Stimulated activated CD8-positive, alpha-beta memory T cell treated with anti-CD3 and anti-CD28 coated beads, Interleukin-12 subunit alpha, Interleukin-12 subunit beta, amount 100 ng/mL, for 4 hours (primary cell): ENCODE data around the gene IL4.
"Not testable (repeated sequence)": the region's sequence is repeated elsewhere in the genome, so short reads cannot be mapped to it uniquely, and the experiment has no call there.

ENCODE experiments used
- DNase-seq: peaks from one replicate; pipeline ENCODE4 v3.0.0-alpha.2; 2020; ENCODE audit warnings: low read depth

Gene IL4

GRCh38 chr5:132674671-132675506 lies 1.1 kb downstream of the IL4 start:
- no peak for DNase-seq

DNA sequence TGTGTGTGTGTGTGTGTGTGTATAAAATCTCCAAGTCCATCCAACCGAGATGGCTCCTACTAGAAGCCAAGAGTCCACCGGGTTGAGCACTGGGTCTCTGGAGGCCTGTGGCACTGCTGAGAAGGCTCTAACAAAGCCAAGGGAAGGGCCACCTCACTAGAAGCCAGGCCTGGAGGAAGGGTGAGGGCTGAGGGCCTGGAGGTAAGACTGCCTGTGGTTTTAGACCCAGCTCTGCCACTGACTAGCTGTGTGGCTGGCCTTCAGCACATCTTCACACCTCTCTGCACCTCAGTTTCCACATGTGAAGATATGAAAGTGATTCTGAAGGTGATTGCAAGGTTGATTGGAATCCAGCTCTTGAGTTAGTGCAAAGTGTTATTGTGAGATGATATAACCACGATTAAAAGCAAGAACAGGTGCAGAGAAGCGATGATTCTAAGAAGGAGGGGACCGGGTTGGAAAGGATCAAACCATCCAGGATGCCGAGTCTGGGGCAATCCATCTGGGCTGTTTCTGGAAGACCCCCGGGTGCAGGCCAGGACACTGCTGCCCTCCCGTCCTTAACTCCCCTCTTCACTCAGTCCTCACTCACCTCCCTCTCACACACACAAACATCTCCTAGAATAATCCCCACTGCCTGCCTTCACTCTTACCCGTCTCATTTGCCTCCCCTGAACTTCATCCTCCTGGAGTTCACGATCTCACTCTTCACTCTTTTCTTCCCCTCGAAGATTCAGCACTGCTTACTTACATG lies 2.3 kb downstream of the IL4 start:
- DNase-seq = no peak

DNA sequence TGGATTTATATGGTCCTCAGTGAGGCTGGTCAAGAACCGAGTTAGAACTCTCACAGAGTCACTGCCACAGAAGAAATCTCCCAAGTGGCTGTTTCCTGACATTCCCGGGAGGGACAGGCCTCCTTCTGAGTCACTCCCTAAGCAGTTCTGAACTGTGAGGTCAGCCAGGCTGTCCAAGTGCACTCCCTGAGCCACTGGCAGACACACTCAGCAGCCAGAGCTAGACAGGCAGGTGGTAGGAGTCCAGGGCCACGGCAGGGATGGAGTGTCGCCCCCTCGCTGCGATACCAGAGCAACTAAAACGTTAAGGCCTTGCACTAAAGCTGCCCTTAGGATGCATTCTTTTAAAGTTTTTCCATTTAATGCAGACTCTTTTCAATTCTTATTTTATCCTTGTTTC lies 3.4 kb downstream of the IL4 start:
- no peak for DNase-seq

DNA sequence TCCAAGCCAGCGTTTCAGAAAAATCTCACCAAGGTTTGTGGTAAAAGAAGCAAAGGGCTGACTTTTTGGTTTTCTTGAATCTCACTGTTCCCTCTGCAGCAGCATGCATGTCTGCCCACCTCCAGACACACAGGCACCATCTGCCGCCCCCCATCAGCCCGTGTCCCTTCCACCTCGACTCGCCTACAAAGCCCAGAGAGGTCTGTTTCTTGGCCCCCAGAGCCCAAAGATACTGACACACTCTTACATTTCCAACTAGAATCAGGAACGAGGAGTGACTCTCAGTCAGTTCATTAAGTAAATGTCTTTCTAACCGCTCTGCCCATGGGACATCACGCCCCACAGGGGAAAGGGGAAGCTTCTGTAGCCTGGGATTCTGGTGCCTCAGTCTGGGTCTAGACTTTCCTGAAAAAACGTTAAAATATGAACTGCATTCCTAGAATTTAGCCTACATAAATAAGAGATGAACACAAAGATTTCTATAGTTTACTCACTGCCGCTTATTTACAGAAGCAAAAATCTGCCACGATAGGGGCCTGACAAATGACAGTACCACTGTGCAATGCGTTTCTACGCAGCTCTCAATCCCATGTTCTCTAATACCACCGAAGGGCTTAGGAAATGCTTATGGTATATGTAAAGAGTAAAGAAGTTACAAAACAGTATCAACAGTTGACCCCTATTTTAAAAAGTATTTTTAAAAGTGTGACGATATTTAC lies 4.1 kb downstream of the IL4 start:
- no peak for DNase-seq

- no peak for DNase-seq
Measured at GRCh38 chr5:132678735-132679134, 4.9 kb downstream of the IL4 start.

GRCh38 chr5:132679166-132679565 lies 5.4 kb downstream of the IL4 start:
- no peak for DNase-seq

DNA sequence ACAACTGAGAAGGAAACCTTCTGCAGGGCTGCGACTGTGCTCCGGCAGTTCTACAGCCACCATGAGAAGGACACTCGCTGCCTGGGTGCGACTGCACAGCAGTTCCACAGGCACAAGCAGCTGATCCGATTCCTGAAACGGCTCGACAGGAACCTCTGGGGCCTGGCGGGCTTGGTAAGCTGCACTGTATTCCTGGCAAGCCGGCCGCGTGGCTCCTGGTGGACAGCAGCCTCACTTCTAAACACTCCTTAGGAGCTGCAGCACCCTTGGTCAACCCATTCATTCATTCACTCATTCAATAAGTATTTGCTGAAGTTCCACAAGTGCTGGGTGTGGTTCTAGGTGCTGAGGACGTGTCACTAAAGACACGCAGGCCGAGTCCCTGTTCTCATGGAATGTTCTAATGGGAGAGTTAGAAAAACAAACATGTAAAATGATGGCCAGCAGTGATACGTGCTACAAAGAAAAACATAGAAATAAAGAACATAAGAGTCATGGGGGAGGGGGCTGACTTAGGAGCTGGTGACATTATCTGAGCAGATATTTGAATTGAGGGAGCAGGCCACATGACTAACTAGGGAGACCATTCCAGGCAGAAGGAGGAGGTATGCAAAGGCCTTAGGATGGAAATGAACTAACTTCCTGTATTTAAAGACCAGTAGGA lies 6.1 kb downstream of the IL4 start:
- no peak for DNase-seq

GRCh38 chr5:132680780-132681475 lies 7.1 kb downstream of the IL4 start:
- no peak for DNase-seq

DNA sequence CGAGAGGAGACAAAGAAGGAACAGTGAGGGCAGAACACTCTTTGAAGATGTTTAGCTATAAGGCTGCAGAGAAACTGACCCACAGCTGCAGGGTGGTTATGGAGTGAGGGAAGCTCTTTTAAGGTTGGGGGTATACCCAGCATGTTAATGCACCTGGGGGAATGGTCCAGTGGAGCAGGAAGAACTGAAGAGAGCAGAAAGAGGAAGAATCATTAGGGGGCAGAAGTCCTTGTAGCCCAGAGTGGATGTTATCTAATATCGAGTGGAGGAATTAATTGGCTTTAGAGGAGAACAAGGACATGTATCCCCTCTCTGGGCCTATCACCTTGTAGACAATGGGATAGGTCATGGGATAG lies 7.7 kb downstream of the IL4 start:
- no peak for DNase-seq

DNA sequence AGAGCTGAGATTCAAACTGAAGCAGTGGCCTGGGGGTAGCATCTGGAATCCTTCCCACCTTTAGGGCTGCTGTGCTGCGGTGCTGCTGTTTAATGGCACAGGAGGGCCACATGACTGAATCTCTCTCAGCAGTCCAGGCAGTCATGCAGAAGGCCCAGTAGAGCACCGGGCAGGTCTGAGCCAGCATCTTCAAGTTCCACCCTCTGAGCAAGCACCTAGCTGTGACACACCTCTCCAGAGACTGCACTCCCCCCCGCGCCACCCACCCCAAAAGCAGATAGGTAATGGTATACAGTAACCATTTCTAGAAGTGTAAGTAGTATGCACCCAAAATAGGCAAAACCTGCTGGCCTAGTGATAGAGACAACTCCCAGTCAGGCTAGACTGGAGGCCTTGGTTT lies 8.2 kb downstream of the IL4 start:
- DNase-seq = no peak

DNA sequence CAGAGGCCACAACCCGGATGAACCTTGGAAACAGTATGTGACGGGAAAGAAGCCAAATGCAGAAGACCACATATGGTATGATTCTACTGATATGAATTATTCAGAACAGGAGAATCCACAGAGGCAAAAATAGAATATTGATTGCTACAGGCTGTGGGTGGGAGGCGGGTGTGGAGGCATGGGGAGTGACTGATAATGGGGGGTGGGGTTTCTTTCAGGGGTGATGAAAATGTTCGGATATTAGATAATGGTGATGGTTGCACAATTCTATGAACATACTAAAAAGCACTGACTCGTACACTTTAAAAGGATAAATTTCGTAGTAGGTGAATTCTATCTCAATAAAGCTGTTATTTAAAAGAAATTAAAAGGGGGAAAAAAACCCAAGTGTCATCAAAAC lies 10.7 kb downstream of the IL4 start:
- DNase-seq = no peak

DNA sequence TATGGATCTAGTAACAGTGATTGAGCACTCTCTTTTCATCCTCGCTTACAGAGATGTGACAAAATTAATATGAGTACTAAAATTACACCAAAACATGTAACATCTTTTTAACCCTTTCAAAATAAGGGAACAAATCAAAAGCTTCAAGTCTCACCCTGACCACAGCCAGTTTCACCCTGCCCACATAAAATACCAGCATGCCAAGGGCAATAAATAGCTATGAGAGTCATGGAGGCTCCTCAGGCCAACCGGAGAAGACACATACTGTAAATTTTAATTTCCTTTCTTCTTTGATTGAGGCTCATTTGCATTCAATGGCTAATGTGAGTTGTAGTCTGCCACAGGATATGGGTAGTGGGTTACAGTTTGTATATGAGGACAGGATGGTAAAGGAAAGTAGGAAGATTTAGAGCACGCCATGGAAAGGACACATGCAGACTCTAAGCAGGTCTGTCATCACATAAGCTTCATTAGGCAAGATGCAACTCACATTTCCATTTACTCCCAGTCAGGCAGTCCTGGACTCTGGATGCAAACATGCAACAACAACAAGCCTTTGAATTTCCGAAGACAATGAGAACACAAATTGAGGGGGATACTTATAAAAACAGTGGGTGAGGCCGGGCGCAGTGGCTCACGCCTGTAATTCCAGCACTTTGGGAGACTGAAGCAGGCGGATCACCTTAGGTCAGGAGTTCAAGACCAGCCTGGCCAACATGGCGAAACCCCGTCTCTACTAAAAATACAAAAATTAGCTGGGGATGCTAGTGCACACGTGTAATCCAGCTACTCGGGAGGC lies 11.3 kb downstream of the IL4 start:
- DNase-seq = no peak

- no peak for DNase-seq
Measured at GRCh38 chr5:132686193-132686592, 12.4 kb downstream of the IL4 start.

DNA sequence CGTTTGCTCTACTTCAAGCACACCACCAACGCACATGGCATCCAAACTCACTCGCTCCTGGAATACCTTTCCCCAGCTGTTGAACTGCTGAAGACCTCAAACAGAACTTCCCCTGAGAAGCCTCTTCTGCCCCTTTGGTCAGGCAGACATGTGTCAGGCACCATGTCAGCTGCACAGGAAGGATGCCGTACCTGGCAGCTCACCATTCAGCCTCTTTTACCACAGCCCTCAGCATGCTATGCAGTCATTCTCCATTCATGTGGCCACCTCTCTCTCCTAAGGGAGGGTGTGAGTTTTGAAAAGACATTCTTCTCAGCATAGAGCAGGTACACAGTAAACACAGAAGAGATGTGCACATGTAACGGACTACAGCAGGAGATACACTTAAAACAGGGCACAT lies 14.2 kb downstream of the IL4 start:
- no peak for DNase-seq

DNA sequence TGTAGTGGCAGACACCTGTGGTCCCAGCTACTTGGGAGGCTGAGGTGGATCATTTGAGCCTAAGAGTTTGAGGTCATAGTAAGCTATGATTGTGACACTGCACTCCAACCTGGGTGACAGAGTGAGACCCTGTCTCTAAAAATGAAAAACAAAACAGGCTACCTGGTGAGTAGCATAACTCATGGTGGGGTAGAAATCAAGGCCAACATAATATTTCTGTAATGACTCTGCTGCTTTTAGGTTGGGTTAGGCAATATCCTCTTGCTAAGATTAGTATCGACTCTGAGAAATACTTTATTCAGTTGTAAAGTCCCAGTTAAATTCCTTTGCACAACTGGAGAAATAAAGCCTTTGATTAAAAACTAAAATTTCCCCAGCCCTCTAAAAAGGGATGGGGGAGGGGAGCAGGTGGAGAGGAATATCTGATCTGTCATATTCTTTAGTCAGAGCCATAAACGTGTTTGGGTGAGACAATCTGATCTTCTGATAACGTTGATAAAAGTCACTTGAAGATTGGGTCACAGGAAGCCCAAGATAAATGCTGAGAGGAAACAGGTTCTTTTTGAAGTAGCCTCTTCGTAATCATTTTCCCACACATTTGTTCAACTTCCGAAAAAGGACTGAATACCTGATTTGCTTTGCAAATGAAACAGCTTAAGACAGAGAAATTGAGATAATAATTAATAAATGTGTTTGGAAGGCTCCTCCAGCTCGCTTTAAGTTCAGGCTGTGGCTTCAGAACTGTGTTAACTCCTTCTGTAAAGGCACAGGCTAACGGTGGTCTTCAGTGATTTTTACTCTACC lies 14.9 kb downstream of the IL4 start:
- no peak for DNase-seq

GRCh38 chr5:132689513-132689912 lies 15.7 kb downstream of the IL4 start:
- DNase-seq = no peak

DNA sequence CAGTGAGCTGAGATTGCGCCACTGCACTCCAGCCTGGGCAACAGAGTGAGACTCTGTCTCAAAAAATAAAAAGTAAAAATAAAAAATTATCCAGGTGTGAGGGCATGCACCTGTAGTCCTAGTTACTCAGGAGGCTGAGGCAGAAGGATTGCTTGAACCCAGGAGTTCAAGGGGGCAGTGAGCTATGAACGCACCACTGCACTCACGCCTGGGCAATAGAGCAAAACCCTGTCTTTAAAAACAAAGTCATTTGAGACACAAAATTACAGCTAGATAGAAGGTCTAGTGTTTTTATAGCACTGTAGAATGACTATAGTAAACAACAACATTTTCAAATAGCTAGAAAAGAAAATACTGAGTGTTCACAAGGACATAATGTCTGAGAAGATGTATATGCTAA lies 16.4 kb downstream of the IL4 start:
- no peak for DNase-seq

GRCh38 chr5:132691755-132692631 lies 18.2 kb downstream of the IL4 start:
- DNase-seq = not testable (repeated sequence)

GRCh38 chr5:132692632-132692967 lies 18.8 kb downstream of the IL4 start:
- DNase-seq = no peak
